ENCODE measurements around the gene PMM2. TPM values are rescaled to one million over a fixed set of nuclear protein-coding genes. Genes with fewer than 3 reads are reported as not detected.

PMM2 gene
- total and polyA plus RNA-seq, 2 experiments from 2014 or later = 39.6 to 46.4 TPM

GRCh38 chr16:8845699-8846298, 48.2 kb downstream of the PMM2 start:
- H2AFZ ChIP-seq = no peak overlapping the region
- no peak overlapping the region for H3K4me2 ChIP-seq (ENCODE audit: unreplicated experiment)
- H3K27ac ChIP-seq = no peak overlapping the region
- H3K4me1 ChIP-seq (ENCODE audit: insufficient read depth) = peaks cover 23% of the 10 kb centered on the region
- 90 to 97% methylated on average over 7 of the region's 7 CpGs for WGBS, 2 experiments (ENCODE audit: low coverage in 1 of 2, low lambda C conversion rate in 2 of 2, missing lambda C conversion rate in 2 of 2)
- TF ChIP-seq EZH2phosphoT487 (IDR thresholded peaks at IDR 0.05; ENCODE audit: insufficient read depth, low read depth) = no peak
- no peak for TF ChIP-seq EZH2 (IDR thresholded peaks at IDR 0.05; ENCODE audit: insufficient read depth, poor library complexity, severe bottlenecking)
- peaks cover 65% of the 10 kb centered on the region for H3K79me2 ChIP-seq (ENCODE audit: insufficient read depth)
- H3K27me3 ChIP-seq (replicated peaks; ENCODE audit: insufficient read depth) = no peaks in the 10 kb centered on the region
- no peak overlapping the region for H3K4me3 ChIP-seq
- no peaks in the 10 kb centered on the region; the same call in 1 of the 2 replicates for H3K36me3 ChIP-seq (ENCODE audit: low read depth)
- no peaks in the 10 kb centered on the region; the same call in 1 of the 2 replicates for H4K20me1 ChIP-seq (ENCODE audit: insufficient read depth)
- no peak overlapping the region for H3K9ac ChIP-seq
- no peak for DNase-seq
- H3F3A ChIP-seq (ENCODE audit: insufficient read depth) = peaks cover 50% of the 10 kb centered on the region
- H3K9me3 ChIP-seq (ENCODE audit: low read depth) = no peaks in the 10 kb centered on the region
- in situ Hi-C loops (cut with MboI) = no loop called here
- H3K9me2 ChIP-seq (ENCODE audit: insufficient read depth) = no peaks in the 10 kb centered on the region

DNA sequence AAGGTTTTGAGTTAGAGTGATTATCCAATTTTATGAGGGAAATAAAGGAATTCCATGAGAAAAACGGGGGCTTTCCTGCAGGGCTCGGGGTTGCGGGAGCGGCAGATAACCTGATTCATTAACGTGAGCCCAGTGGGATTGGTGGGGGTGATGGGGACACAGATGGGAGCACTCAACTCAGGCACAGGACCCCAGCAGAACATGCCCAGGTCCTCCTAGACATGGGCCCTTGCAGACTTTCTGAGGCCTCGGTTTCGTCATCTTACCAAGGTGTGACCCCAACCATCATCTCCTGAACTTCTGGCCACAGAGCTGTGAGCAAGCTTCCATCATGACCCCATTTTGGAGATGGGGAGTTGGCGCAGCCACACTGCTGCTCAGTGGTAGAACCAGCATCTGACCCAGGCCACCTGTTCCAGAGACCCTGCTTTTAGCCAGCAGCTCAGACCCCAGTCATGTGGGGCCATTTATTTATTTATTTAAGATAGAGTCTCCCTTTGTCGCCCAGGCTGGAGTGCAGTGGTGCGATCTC, 48.8 kb downstream of the PMM2 start:
- Histone ChIP-seq H3K4me3 (no peak overlapping the region), H3K27me3 (replicated peaks; ENCODE audit: insufficient read depth) (no peaks in the 10 kb centered on the region), H3K9me3 (ENCODE audit: low read depth) (no peaks in the 10 kb centered on the region), H2AFZ (no peak overlapping the region), H3K36me3 (ENCODE audit: low read depth) (peaks cover 5% of the 10 kb centered on the region; the same call in 1 of the 2 replicates), H3K9me2 (ENCODE audit: insufficient read depth) (no peaks in the 10 kb centered on the region), H3K9ac (no peak overlapping the region), H3F3A (ENCODE audit: insufficient read depth) (peaks cover 57% of the 10 kb centered on the region), H3K4me2 (ENCODE audit: unreplicated experiment) (no peak overlapping the region), H3K27ac (no peak overlapping the region), H3K4me1 (ENCODE audit: insufficient read depth) (peaks cover 26% of the 10 kb centered on the region), H3K79me2 (ENCODE audit: insufficient read depth) (peaks cover 62% of the 10 kb centered on the region), H4K20me1 (ENCODE audit: insufficient read depth) (no peaks in the 10 kb centered on the region; the same call in 1 of the 2 replicates)
- no peak for DNase-seq
- 82% methylated on average over 10 of the region's 10 CpGs for WGBS, 2 experiments (ENCODE audit: low coverage in 1 of 2, low lambda C conversion rate in 2 of 2, missing lambda C conversion rate in 2 of 2)
- TF ChIP-seq EZH2 (IDR thresholded peaks at IDR 0.05; ENCODE audit: insufficient read depth, poor library complexity, severe bottlenecking) (no peak), EZH2phosphoT487 (IDR thresholded peaks at IDR 0.05; ENCODE audit: insufficient read depth, low read depth) (no peak)
- in situ Hi-C loops (cut with MboI) = no loop called here

GRCh38 chr16:8847145-8847544, 49.5 kb downstream of the PMM2 start:
- DNase-seq = no peak
- Histone ChIP-seq H3K9me3 (ENCODE audit: low read depth) (no peaks in the 10 kb centered on the region), H3K27ac (no peak overlapping the region), H2AFZ (no peak overlapping the region), H3K36me3 (ENCODE audit: low read depth) (peaks cover 6% of the 10 kb centered on the region; the same call in 1 of the 2 replicates), H3K4me1 (ENCODE audit: insufficient read depth) (peaks cover 26% of the 10 kb centered on the region), H3K4me3 (no peak overlapping the region), H3K79me2 (ENCODE audit: insufficient read depth) (peaks cover 60% of the 10 kb centered on the region), H4K20me1 (ENCODE audit: insufficient read depth) (no peaks in the 10 kb centered on the region; the same call in 1 of the 2 replicates), H3K9me2 (ENCODE audit: insufficient read depth) (no peaks in the 10 kb centered on the region), H3F3A (ENCODE audit: insufficient read depth) (peaks cover 63% of the 10 kb centered on the region), H3K27me3 (replicated peaks; ENCODE audit: insufficient read depth) (no peaks in the 10 kb centered on the region), H3K9ac (no peak overlapping the region), H3K4me2 (ENCODE audit: unreplicated experiment) (no peak overlapping the region)
- in situ Hi-C loops (cut with MboI) = no loop called here
- WGBS, 2 experiments (ENCODE audit: low coverage in 1 of 2, low lambda C conversion rate in 2 of 2, missing lambda C conversion rate in 2 of 2) = 74% methylated on average over 13 of the region's 13 CpGs
- no peak for TF ChIP-seq EZH2phosphoT487 (IDR thresholded peaks at IDR 0.05; ENCODE audit: insufficient read depth, low read depth)

DNA sequence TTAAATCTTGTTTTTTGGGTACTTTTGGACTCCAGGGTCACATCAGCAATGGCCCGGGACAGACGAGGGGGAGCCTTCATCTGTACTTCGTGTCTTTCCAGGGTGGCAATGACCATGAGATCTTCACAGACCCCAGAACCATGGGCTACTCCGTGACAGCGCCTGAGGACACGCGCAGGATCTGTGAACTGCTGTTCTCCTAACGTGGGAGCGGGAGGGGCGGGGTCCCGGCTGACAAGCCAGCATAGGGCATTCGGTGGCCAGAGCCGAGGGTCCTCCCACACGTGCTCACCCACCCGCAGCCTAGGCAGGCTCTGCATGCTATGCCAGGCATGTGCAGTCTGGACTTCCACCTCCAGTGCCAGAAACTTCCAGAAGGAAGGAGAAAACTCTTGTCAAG, 50.0 kb downstream of the PMM2 start:
- 91 to 94% methylated on average over 15 of the region's 15 CpGs for WGBS, 2 experiments (ENCODE audit: low coverage in 1 of 2, low lambda C conversion rate in 2 of 2, missing lambda C conversion rate in 2 of 2)
- Histone ChIP-seq H3K4me2 (ENCODE audit: unreplicated experiment) (no peak overlapping the region), H3K4me1 (ENCODE audit: insufficient read depth) (peaks cover 26% of the 10 kb centered on the region), H3K4me3 (no peak overlapping the region), H3K27me3 (replicated peaks; ENCODE audit: insufficient read depth) (no peaks in the 10 kb centered on the region), H3F3A (ENCODE audit: insufficient read depth) (peaks cover 68% of the 10 kb centered on the region), H4K20me1 (ENCODE audit: insufficient read depth) (no peaks in the 10 kb centered on the region; the same call in 1 of the 2 replicates), H3K36me3 (ENCODE audit: low read depth) (peaks cover 6% of the 10 kb centered on the region; the same call in 1 of the 2 replicates), H3K79me2 (ENCODE audit: insufficient read depth) (peaks cover 56% of the 10 kb centered on the region), H2AFZ (no peak overlapping the region), H3K27ac (0 out of 2 replicates have a peak overlapping the region, but pooled peaks have one; percentile 84), H3K9ac (no peak overlapping the region), H3K9me3 (ENCODE audit: low read depth) (no peaks in the 10 kb centered on the region), H3K9me2 (ENCODE audit: insufficient read depth) (no peaks in the 10 kb centered on the region)
- in situ Hi-C loops (cut with MboI) = no loop called here
- DNase-seq = no peak
- TF ChIP-seq EZH2 (IDR thresholded peaks at IDR 0.05; ENCODE audit: insufficient read depth, poor library complexity, severe bottlenecking) (no peak), EZH2phosphoT487 (IDR thresholded peaks at IDR 0.05; ENCODE audit: insufficient read depth, low read depth) (no peak)
